Measurements from ENCODE around the gene LHFPL6. TPM values are rescaled to one million over a fixed set of nuclear protein-coding genes. Genes with fewer than 3 reads are reported as not detected.

The LHFPL6 gene
- total RNA-seq, 3 donors from 2014 or later (not counting 1 experiment from before 2014, with no cell fraction given): not detected

GRCh38 chr13:39599842-39600241 lies 3.2 kb downstream of the LHFPL6 start:
- H3K9me3 Mint-ChIP-seq: no peaks in the 10 kb centered on the region

DNA sequence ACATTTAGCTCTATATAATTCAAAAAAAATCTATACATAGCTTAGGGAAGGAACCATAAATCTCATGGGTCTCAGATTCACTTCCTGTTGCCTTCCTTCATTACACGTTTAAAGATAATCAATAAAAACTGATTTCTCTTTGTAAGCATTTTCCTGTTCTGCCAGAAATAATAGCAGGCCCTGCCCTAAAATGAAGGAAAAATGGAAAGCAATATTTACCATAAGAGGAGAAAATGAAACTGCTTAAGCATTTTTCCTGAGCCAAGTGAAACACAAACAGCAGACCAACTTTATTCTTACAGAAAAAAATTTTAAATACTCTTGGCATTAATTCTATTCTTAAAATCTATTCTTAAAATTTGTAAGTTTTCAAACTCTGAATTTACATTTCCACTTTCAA lies 4.0 kb downstream of the LHFPL6 start:
- Mint-ChIP-seq H3K4me1 (peaks cover 0 to 13% of the 10 kb centered on the region in 2 donors), H3K9me3 (no peaks in the 10 kb centered on the region), H3K27ac (no peak overlapping the region), H3K4me3 (no peak overlapping the region), H3K36me3 (no peaks in the 10 kb centered on the region), H3K27me3 (ENCODE audit: low read depth in 2 of 2) (peaks cover 21 to 42% of the 10 kb centered on the region in 2 donors)
- intact Hi-C loops (cut with micrococcal nuclease): no loop called here
- Histone ChIP-seq H3K4me1 (ENCODE audit: control insufficient read depth, insufficient read depth, low read length) (peaks cover 14% of the 10 kb centered on the region), H3K27ac (ENCODE audit: low read length) (no peak overlapping the region), H3K9me3 (ENCODE audit: control insufficient read depth, insufficient read depth, low read length) (no peaks in the 10 kb centered on the region), H3K36me3 (ENCODE audit: control insufficient read depth, insufficient read depth, low read length) (no peaks in the 10 kb centered on the region), H3K27me3 (ENCODE audit: control insufficient read depth, insufficient read depth, low read length) (peaks cover 6% of the 10 kb centered on the region), H3K4me3 (ENCODE audit: low read length) (no peak overlapping the region)
- WGBS (ENCODE audit: insufficient coverage): 0% methylated on average over 1 of the region's 1 CpG
- TF ChIP-seq, protein P1, sequence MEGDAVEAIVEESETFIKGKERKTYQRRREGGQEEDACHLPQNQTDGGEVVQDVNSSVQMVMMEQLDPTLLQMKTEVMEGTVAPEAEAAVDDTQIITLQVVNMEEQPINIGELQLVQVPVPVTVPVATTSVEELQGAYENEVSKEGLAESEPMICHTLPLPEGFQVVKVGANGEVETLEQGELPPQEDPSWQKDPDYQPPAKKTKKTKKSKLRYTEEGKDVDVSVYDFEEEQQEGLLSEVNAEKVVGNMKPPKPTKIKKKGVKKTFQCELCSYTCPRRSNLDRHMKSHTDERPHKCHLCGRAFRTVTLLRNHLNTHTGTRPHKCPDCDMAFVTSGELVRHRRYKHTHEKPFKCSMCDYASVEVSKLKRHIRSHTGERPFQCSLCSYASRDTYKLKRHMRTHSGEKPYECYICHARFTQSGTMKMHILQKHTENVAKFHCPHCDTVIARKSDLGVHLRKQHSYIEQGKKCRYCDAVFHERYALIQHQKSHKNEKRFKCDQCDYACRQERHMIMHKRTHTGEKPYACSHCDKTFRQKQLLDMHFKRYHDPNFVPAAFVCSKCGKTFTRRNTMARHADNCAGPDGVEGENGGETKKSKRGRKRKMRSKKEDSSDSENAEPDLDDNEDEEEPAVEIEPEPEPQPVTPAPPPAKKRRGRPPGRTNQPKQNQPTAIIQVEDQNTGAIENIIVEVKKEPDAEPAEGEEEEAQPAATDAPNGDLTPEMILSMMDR (IDR thresholded peaks at IDR 0.05): no peak
- DNase-seq (no peak), ATAC-seq (no peak)

More at GRCh38 chr13:39599842-39600241, 3.2 kb downstream of the LHFPL6 start:
- H3K4me3 Mint-ChIP-seq: no peak overlapping the region
- H3K36me3 ChIP-seq (ENCODE audit: control insufficient read depth, insufficient read depth, low read length): no peaks in the 10 kb centered on the region
- H3K27me3 Mint-ChIP-seq (ENCODE audit: low read depth in 2 of 2): peaks cover 28 to 51% of the 10 kb centered on the region in 2 donors
- ATAC-seq (no peak), DNase-seq (no peak)
- peaks cover 0 to 13% of the 10 kb centered on the region in 2 donors for H3K4me1 Mint-ChIP-seq
- intact Hi-C loops (cut with micrococcal nuclease): no loop called here
- 88% methylated on average over 1 of the region's 1 CpG for WGBS (ENCODE audit: insufficient coverage)
- H3K4me3 ChIP-seq (ENCODE audit: low read length): no peak overlapping the region
- no peak overlapping the region for H3K27ac Mint-ChIP-seq
- peaks cover 14% of the 10 kb centered on the region for H3K4me1 ChIP-seq (ENCODE audit: control insufficient read depth, insufficient read depth, low read length)
- no peaks in the 10 kb centered on the region for H3K36me3 Mint-ChIP-seq
- no peak overlapping the region for H3K27ac ChIP-seq (ENCODE audit: low read length)
- TF ChIP-seq, protein P1 (IDR thresholded peaks at IDR 0.05): no peak
- no peaks in the 10 kb centered on the region for H3K9me3 ChIP-seq (ENCODE audit: control insufficient read depth, insufficient read depth, low read length)
- H3K27me3 ChIP-seq (ENCODE audit: control insufficient read depth, insufficient read depth, low read length): peaks cover 6% of the 10 kb centered on the region

DNA sequence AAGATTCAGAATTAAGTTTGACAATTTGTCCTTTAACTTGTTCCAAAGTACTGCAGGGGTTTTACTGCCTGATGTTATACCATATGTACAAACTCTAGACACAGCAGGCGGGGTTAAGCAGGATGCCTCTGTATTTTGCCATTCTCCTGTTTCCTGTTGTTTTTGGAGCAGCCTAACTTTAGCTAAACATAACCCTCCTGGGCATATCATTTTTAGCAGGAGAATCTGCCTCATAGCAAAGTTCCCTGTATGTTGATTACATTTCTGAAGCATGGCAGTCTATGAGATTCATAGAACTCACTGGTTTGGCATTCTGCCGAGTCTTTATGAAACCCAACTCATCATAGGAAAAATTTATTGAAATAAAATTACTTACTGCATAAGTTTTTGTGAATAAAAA lies 5.2 kb downstream of the LHFPL6 start:
- H3K4me3 Mint-ChIP-seq: no peak overlapping the region
- H3K36me3 Mint-ChIP-seq: no peaks in the 10 kb centered on the region
- H3K4me3 ChIP-seq (ENCODE audit: low read length): no peak overlapping the region
- no peak overlapping the region for H3K27ac ChIP-seq (ENCODE audit: low read length)
- DNase-seq (no peak), ATAC-seq (no peak)
- TF ChIP-seq, protein P1 (IDR thresholded peaks at IDR 0.05): no peak
- peaks cover 3% of the 10 kb centered on the region for H3K27me3 ChIP-seq (ENCODE audit: control insufficient read depth, insufficient read depth, low read length)
- intact Hi-C loops (cut with micrococcal nuclease): no loop called here
- WGBS (ENCODE audit: insufficient coverage): 90% methylated on average over 1 of the region's 2 CpGs
- peaks cover 7% of the 10 kb centered on the region for H3K4me1 ChIP-seq (ENCODE audit: control insufficient read depth, insufficient read depth, low read length)
- H3K9me3 ChIP-seq (ENCODE audit: control insufficient read depth, insufficient read depth, low read length): no peaks in the 10 kb centered on the region
- H3K36me3 ChIP-seq (ENCODE audit: control insufficient read depth, insufficient read depth, low read length): no peaks in the 10 kb centered on the region
- H3K9me3 Mint-ChIP-seq: no peaks in the 10 kb centered on the region
- peaks cover 17 to 35% of the 10 kb centered on the region in 2 donors for H3K27me3 Mint-ChIP-seq (ENCODE audit: low read depth in 2 of 2)
- peaks cover 0 to 5% of the 10 kb centered on the region in 2 donors for H3K4me1 Mint-ChIP-seq
- no peak overlapping the region for H3K27ac Mint-ChIP-seq

GRCh38 chr13:39596685-39597084 lies 6.3 kb downstream of the LHFPL6 start:
- ATAC-seq: no peak

More at GRCh38 chr13:39596685-39597084, 6.3 kb downstream of the LHFPL6 start:
- Mint-ChIP-seq H3K36me3 (no peaks in the 10 kb centered on the region), H3K9me3 (no peaks in the 10 kb centered on the region), H3K27ac (no peak overlapping the region), H3K27me3 (ENCODE audit: low read depth in 2 of 2) (peaks cover 13 to 28% of the 10 kb centered on the region in 2 donors), H3K4me1 (no peaks in the 10 kb centered on the region), H3K4me3 (no peak overlapping the region)
- H3K4me1 ChIP-seq (ENCODE audit: control insufficient read depth, insufficient read depth, low read length): no peaks in the 10 kb centered on the region
- TF ChIP-seq, protein P1 (IDR thresholded peaks at IDR 0.05): no peak
- no peak overlapping the region for H3K4me3 ChIP-seq (ENCODE audit: low read length)
- H3K27me3 ChIP-seq (ENCODE audit: control insufficient read depth, insufficient read depth, low read length): no peaks in the 10 kb centered on the region
- no peak for DNase-seq
- H3K36me3 ChIP-seq (ENCODE audit: control insufficient read depth, insufficient read depth, low read length): no peaks in the 10 kb centered on the region
- 85% methylated on average over 2 of the region's 3 CpGs for WGBS (ENCODE audit: insufficient coverage)
- no peak overlapping the region for H3K27ac ChIP-seq (ENCODE audit: low read length)
- intact Hi-C loops (cut with micrococcal nuclease): no loop called here
- H3K9me3 ChIP-seq (ENCODE audit: control insufficient read depth, insufficient read depth, low read length): no peaks in the 10 kb centered on the region

Measured in natural killer cell (primary cell).